Suprapubic skin (tissue), 4 donors: ENCODE results near the gene RASL10A. TPM values are rescaled to one million over a fixed set of nuclear protein-coding genes. Genes with fewer than 3 reads are reported as not detected.

Experiments used
- DNase-seq, 2 donors: peaks; one replicate each; pipeline ENCODE4 v3.0.0-alpha.2; 2019; ENCODE audit warnings: low spot score in 2 of 2
- H3K27ac ChIP-seq: fragments of 200-600 bp; sonication (generic); one replicate; pipeline ENCODE4 v1.5.1; 2019
- H3K27me3 ChIP-seq: fragments of 200-600 bp; sonication (generic); one replicate; pipeline ENCODE4 v1.5.1; 2019
- H3K36me3 ChIP-seq: fragments of 200-600 bp; sonication (generic); one replicate; pipeline ENCODE4 v1.5.1; 2019
- H3K4me1 ChIP-seq: fragments of 200-600 bp; sonication (generic); one replicate; pipeline ENCODE4 v1.5.1; 2019
- H3K4me3 ChIP-seq: fragments of 200-600 bp; sonication (generic); one replicate; pipeline ENCODE4 v1.5.1; 2019; ENCODE audit warnings: mild to moderate bottlenecking
- H3K9me3 ChIP-seq: fragments of 200-600 bp; sonication (generic); one replicate; pipeline ENCODE4 v1.5.1; 2019
- EP300 ChIP-seq: sonication (generic); formaldehyde crosslinking; IDR thresholded peaks from one replicate; pipeline ENCODE4 v1.6.1; 2017; ENCODE audit warnings: antibody characterized with exemption
- POLR2A ChIP-seq, 2 donors: fragments of 450-650 bp; IDR thresholded peaks; one replicate each; pipeline ENCODE4 v1.6.1; 2017; ENCODE audit warnings: antibody characterized with exemption in 2 of 2, mild to moderate bottlenecking in 2 of 2, moderate library complexity in 2 of 2
- POLR2AphosphoS5 ChIP-seq, 3 donors: sonication (generic); formaldehyde crosslinking; IDR thresholded peaks; one replicate each; pipeline ENCODE4 v1.6.1; 2017; ENCODE audit warnings: antibody characterized with exemption in 3 of 3
- WGBS: methylation state at CpG from one replicate; pipeline ENCODE4 v1.1.5; 2018; 5-methylcytosine and 5-hydroxymethylcytosine counted together
- total RNA-seq, 4 donors: library from RNA; depleted of rRNA; stranded (reverse); fragments of >200 nt; gene quantifications; one replicate each; pipeline ENCODE4 v1.1.0, GENCODE V29; 2016
- TF ChIP-seq, protein P1 (sequence below), 2 donors: fragments of 200-600 bp in 1 of 2; fragments of 450-650 bp in 1 of 2; sonication (generic) in 1 of 2; IDR thresholded peaks; one replicate each; pipeline ENCODE4 v1.5.1; 2016 to 2019; ENCODE audit warnings: antibody characterized with exemption in 2 of 2, mild to moderate bottlenecking in 1 of 2, moderate library complexity in 1 of 2

The RASL10A gene
- total RNA-seq, 4 donors from 2014 or later, result 0.34 to 1.7 (median 0.95) TPM

GRCh38 chr22:29299136-29299900 is 16.2 kb downstream of the RASL10A start:
- peak in 1 of 2 donors; percentile 65 for DNase-seq
- peaks cover 13% of the 10 kb centered on the region for H3K4me1 ChIP-seq
- WGBS, result 86% methylated on average over 16 of the region's 19 CpGs
- H3K27ac ChIP-seq, result no peak overlapping the region
- H3K36me3 ChIP-seq, result peaks cover 69% of the 10 kb centered on the region
- TF ChIP-seq POLR2AphosphoS5 (IDR thresholded peaks at IDR 0.05), result no peak
- TF ChIP-seq EP300, result no peak
- TF ChIP-seq, protein P1, sequence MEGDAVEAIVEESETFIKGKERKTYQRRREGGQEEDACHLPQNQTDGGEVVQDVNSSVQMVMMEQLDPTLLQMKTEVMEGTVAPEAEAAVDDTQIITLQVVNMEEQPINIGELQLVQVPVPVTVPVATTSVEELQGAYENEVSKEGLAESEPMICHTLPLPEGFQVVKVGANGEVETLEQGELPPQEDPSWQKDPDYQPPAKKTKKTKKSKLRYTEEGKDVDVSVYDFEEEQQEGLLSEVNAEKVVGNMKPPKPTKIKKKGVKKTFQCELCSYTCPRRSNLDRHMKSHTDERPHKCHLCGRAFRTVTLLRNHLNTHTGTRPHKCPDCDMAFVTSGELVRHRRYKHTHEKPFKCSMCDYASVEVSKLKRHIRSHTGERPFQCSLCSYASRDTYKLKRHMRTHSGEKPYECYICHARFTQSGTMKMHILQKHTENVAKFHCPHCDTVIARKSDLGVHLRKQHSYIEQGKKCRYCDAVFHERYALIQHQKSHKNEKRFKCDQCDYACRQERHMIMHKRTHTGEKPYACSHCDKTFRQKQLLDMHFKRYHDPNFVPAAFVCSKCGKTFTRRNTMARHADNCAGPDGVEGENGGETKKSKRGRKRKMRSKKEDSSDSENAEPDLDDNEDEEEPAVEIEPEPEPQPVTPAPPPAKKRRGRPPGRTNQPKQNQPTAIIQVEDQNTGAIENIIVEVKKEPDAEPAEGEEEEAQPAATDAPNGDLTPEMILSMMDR (IDR thresholded peaks at IDR 0.05), result no peak
- no peak for TF ChIP-seq POLR2A (IDR thresholded peaks at IDR 0.05)
- H3K4me3 ChIP-seq, result no peak overlapping the region
- no peaks in the 10 kb centered on the region for H3K27me3 ChIP-seq
- no peaks in the 10 kb centered on the region for H3K9me3 ChIP-seq

DNA sequence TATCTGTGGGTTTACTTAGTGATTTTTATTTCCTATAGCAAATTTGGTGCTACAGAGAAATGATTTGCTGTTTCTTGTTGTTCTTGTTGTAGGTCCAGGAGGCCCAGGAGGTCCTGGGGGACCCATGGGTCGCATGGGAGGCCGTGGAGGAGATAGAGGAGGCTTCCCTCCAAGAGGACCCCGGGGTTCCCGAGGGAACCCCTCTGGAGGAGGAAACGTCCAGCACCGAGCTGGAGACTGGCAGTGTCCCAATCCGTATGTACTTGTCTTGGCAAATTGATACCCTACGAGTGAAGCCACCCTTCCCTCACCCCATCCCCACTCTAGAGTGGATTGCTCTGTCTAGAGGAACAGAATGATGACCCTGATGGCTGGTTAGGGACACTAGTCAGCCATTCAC is 16.9 kb downstream of the RASL10A start:
- peaks cover 13% of the 10 kb centered on the region for H3K4me1 ChIP-seq
- peak in 1 of 2 donors; percentile 37 for DNase-seq
- no peaks in the 10 kb centered on the region for H3K27me3 ChIP-seq
- H3K4me3 ChIP-seq, result no peak overlapping the region
- H3K9me3 ChIP-seq, result no peaks in the 10 kb centered on the region
- H3K36me3 ChIP-seq, result peaks cover 76% of the 10 kb centered on the region
- 69% methylated on average over 7 of the region's 8 CpGs for WGBS
- TF ChIP-seq POLR2AphosphoS5 (IDR thresholded peaks at IDR 0.05), result no peak
- TF ChIP-seq, protein P1 (IDR thresholded peaks at IDR 0.05), result no peak
- TF ChIP-seq EP300, result no peak
- TF ChIP-seq POLR2A (IDR thresholded peaks at IDR 0.05), result no peak
- H3K27ac ChIP-seq, result no peak overlapping the region

- Histone ChIP-seq H3K4me3 (no peak overlapping the region), H3K9me3 (no peaks in the 10 kb centered on the region), H3K36me3 (peaks cover 98% of the 10 kb centered on the region), H3K27me3 (no peaks in the 10 kb centered on the region), H3K27ac (no peak overlapping the region), H3K4me1 (no peaks in the 10 kb centered on the region)
- TF ChIP-seq POLR2AphosphoS5 (IDR thresholded peaks at IDR 0.05) (no peak), EP300 (no peak), POLR2A (IDR thresholded peaks at IDR 0.05) (no peak)
- TF ChIP-seq, protein P1 (IDR thresholded peaks at IDR 0.05), result no peak
- no peak for DNase-seq
Observed at GRCh38 chr22:29292379-29292778, 23.1 kb downstream of the RASL10A start.

- Histone ChIP-seq H3K27me3 (no peaks in the 10 kb centered on the region), H3K27ac (no peak overlapping the region), H3K4me1 (no peaks in the 10 kb centered on the region), H3K36me3 (peaks cover 98% of the 10 kb centered on the region), H3K4me3 (no peak overlapping the region), H3K9me3 (no peaks in the 10 kb centered on the region)
- no peak for DNase-seq
- TF ChIP-seq EP300 (no peak), POLR2AphosphoS5 (IDR thresholded peaks at IDR 0.05) (no peak), POLR2A (IDR thresholded peaks at IDR 0.05) (no peak)
- TF ChIP-seq, protein P1 (IDR thresholded peaks at IDR 0.05), result no peak
- 79% methylated on average over 7 of the region's 7 CpGs for WGBS
Observed at GRCh38 chr22:29291215-29291614, 24.3 kb downstream of the RASL10A start.

DNA sequence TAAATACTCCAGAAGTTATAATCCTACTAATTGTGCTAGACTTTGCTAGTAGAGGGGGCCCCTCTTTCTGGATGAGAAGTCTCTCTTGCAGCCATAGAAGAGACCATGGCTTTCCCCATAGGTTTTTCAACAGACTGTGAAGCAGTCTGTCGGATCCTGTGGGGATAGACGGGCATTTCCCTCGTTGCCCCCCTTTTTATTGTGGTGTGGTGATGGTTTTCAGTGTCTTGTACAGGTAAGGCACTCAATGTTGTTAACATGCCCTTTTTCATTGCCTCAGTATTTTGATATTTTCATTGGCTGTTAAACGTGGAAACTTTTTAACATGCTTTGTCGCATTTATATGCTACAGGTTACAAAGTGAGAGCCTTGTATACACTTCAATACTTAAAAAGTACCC is 25.4 kb downstream of the RASL10A start:
- DNase-seq, result no peak
- TF ChIP-seq POLR2AphosphoS5 (IDR thresholded peaks at IDR 0.05) (no peak), POLR2A (IDR thresholded peaks at IDR 0.05) (no peak), EP300 (no peak)
- TF ChIP-seq, protein P1 (IDR thresholded peaks at IDR 0.05), result no peak
- no peak overlapping the region for H3K27ac ChIP-seq
- H3K27me3 ChIP-seq, result no peaks in the 10 kb centered on the region
- peaks cover 98% of the 10 kb centered on the region for H3K36me3 ChIP-seq
- no peaks in the 10 kb centered on the region for H3K4me1 ChIP-seq
- H3K4me3 ChIP-seq, result no peak overlapping the region
- no peaks in the 10 kb centered on the region for H3K9me3 ChIP-seq
- 62% methylated on average over 5 of the region's 5 CpGs for WGBS
